ENCODE measurements around the gene EDEM2. TPM values are rescaled to one million over a fixed set of nuclear protein-coding genes. Genes with fewer than 3 reads are reported as not detected.

Gene EDEM2
- total and polyA plus RNA-seq, 2 of the 13 experiments (the other 11 are each of a cell fraction or from before 2014, with no cell fraction given) = 33.1 to 46.9 TPM

- TF ChIP-seq ETV6 (CRISPR knock-in tag; conservative IDR thresholded peaks at IDR 0.05) = peak; percentile 84; the same call in 1 of the 2 replicates
- peak; percentile 98 for TF ChIP-seq ZNF704 (CRISPR knock-in tag; IDR thresholded peaks at IDR 0.05; ENCODE audit: borderline replicate concordance)
- no peak for TF ChIP-seq SRSF4 (IDR thresholded peaks at IDR 0.05; ENCODE audit: low read depth, low read length, poor library complexity, severe bottlenecking)
- TF ChIP-seq ZNF121 (CRISPR knock-in tag; IDR thresholded peaks at IDR 0.05) = 0 out of 2 replicates have a peak, but pooled peaks have one; percentile 58
- no peak for TF ChIP-seq NFATC3 (CRISPR knock-in tag; IDR thresholded peaks at IDR 0.05)
- 0 out of 2 replicates have a peak, but pooled peaks have one; percentile 14 for TF ChIP-seq ZNF7 (CRISPR knock-in tag; IDR thresholded peaks at IDR 0.05)
- TF ChIP-seq HNF4G (IDR thresholded peaks at IDR 0.05; ENCODE audit: borderline replicate concordance, low read depth, low read length) = no peak; the same call in 1 of the 2 replicates
- TF ChIP-seq HNF4G (CRISPR knock-in tag; IDR thresholded peaks at IDR 0.05; ENCODE audit: borderline replicate concordance, low read depth) = peak; percentile 66; the same call in 1 of the 2 replicates
- peak; percentile 70; the same call in 1 of the 2 replicates for TF ChIP-seq DMTF1 (CRISPR knock-in tag; IDR thresholded peaks at IDR 0.05)
- no peak for TF ChIP-seq ZNF75D (CRISPR knock-in tag; IDR thresholded peaks at IDR 0.05; ENCODE audit: borderline replicate concordance)
- TF ChIP-seq PAX8 (CRISPR knock-in tag; IDR thresholded peaks at IDR 0.05; ENCODE audit: borderline replicate concordance) = peak; percentile 40; the same call in 1 of the 2 replicates
- peak; percentile 61 for TF ChIP-seq KLF13 (CRISPR knock-in tag; IDR thresholded peaks at IDR 0.05)
- TF ChIP-seq ZNF737 (CRISPR knock-in tag; IDR thresholded peaks at IDR 0.05; ENCODE audit: borderline replicate concordance) = peak; percentile 98
- no peak; the same call in none of the 2 replicates for TF ChIP-seq NR1H2 (CRISPR knock-in tag; IDR thresholded peaks at IDR 0.05; ENCODE audit: borderline replicate concordance, low read depth)
- peak; percentile 95 for TF ChIP-seq ZFP90 (CRISPR knock-in tag; IDR thresholded peaks at IDR 0.05; ENCODE audit: borderline replicate concordance)
- no peak for TF ChIP-seq ZNF652 (CRISPR knock-in tag; IDR thresholded peaks at IDR 0.05; ENCODE audit: borderline replicate concordance, low read depth)
- TF ChIP-seq ZNF776 (CRISPR knock-in tag; IDR thresholded peaks at IDR 0.05) = peak; percentile 97
- no peak for TF ChIP-seq FOXA1 (IDR thresholded peaks at IDR 0.05)
- TF ChIP-seq FOXA1 (CRISPR knock-in tag; IDR thresholded peaks at IDR 0.05) = peak; percentile 64
- TF ChIP-seq ZNF552 (CRISPR knock-in tag; IDR thresholded peaks at IDR 0.05; ENCODE audit: borderline replicate concordance) = peak; percentile 61
- peak; percentile 97 for TF ChIP-seq TBX2 (CRISPR knock-in tag; IDR thresholded peaks at IDR 0.05; ENCODE audit: borderline replicate concordance)
- peak; percentile 94 for TF ChIP-seq TEF (CRISPR knock-in tag; IDR thresholded peaks at IDR 0.05)
- no peak for TF ChIP-seq ZUFSP (CRISPR knock-in tag; IDR thresholded peaks at IDR 0.05; ENCODE audit: borderline replicate concordance)
- no peak for TF ChIP-seq ZNF10 (CRISPR knock-in tag; IDR thresholded peaks at IDR 0.05; ENCODE audit: borderline replicate concordance, low read depth)
Measured at GRCh38 chr20:35092524-35093266, 54.4 kb downstream of the EDEM2 start, which contains the start of gene TRPC4AP (continued).

Measured in HepG2 (cell line).